Measurements from ENCODE around the gene KCNN3.

- TF ChIP-seq ZNF548 (tag by site-specific recombination; IDR thresholded peaks at IDR 0.05) (no peak), KLF7 (tag by site-specific recombination; IDR thresholded peaks at IDR 0.05; ENCODE audit: borderline replicate concordance) (no peak), CTCF (tag by site-specific recombination; IDR thresholded peaks at IDR 0.05) (no peak)
Observed at GRCh38 chr1:154735804-154736168, 134.3 kb downstream of the KCNN3 start.
